GF-D8 (cell line): ENCODE data around the gene ASB14.

ENCODE experiments used
- DNase-seq: peaks from one replicate; lab custom pipeline; 2025; lab: John Stamatoyannopoulos, UW

Gene ASB14

DNA sequence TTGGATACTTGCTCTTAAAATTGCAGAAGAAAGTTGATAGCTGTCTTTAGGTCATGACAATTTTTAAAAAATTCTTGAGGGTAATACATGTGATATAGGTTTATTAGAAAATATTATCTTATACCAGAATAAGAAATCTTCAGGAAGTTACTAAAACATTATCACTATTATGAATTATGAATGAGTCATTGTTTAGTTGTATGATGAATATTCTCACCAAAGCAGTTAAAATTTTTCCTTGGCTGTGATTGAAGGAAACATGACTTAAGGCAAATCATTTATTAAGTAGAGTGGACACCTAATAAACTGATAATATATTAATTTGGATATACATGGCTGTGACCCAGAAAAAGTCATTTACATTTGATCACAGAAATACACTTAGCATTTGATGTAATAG, 34.8 kb downstream of the ASB14 start:
- no peak for DNase-seq

DNA sequence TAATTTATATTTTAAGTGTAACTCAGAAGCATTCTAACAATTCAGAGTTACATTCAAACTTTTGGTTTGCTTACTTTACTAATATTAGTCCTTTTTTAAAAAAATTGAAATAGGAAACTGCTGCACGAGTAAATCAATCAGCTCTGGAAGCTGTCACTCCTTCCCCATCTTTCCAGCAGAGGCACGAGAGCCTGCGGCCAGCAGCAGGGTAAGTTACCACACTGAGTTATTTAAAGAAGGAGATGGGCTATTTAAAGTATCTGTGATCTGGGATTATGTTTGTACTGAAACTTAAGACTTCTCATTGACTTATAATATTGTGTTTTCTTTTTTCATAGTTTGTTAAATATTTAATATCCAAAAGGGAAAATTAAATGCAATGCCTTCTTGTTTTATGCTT, 35.6 kb downstream of the ASB14 start:
- DNase-seq, result no peak

DNA sequence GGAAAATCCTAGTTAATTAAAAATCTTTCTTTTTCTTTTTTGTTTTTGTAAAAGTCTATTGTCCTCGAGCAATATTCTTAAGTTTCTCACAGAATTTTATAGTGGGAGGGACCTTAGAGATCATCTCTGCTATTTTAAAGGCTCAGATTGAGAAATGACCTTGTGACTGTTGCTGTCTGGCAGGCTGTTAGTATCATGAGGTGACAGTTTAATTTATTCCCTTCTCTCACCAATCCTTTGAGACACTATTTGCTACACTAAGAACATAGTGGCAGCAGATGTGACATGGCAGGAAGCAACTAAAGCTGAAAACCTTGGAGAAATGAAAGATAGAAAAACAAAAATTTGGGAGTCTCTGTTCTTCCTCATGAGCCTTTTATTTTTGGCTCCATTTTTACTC, 40.1 kb downstream of the ASB14 start:
- no peak for DNase-seq

DNA sequence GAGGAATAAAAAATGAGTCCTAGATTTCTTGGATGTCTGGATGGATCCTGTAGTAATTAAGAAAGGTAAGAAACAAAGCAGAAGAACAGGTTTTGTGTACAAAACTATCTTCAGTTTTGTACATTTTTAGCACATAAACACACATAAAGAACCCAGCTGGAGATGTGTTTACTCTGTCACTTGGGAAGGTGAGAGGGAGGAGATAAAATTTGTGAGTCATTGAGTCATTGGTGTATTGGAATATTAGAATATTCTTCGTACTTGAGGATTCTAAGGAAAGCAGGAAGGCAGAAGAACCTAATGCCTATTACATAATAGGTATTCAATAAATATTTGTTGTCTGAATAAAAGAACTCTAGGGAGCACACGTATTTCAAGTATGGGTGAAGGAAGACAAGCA, 47.5 kb downstream of the ASB14 start:
- no peak for DNase-seq

DNA sequence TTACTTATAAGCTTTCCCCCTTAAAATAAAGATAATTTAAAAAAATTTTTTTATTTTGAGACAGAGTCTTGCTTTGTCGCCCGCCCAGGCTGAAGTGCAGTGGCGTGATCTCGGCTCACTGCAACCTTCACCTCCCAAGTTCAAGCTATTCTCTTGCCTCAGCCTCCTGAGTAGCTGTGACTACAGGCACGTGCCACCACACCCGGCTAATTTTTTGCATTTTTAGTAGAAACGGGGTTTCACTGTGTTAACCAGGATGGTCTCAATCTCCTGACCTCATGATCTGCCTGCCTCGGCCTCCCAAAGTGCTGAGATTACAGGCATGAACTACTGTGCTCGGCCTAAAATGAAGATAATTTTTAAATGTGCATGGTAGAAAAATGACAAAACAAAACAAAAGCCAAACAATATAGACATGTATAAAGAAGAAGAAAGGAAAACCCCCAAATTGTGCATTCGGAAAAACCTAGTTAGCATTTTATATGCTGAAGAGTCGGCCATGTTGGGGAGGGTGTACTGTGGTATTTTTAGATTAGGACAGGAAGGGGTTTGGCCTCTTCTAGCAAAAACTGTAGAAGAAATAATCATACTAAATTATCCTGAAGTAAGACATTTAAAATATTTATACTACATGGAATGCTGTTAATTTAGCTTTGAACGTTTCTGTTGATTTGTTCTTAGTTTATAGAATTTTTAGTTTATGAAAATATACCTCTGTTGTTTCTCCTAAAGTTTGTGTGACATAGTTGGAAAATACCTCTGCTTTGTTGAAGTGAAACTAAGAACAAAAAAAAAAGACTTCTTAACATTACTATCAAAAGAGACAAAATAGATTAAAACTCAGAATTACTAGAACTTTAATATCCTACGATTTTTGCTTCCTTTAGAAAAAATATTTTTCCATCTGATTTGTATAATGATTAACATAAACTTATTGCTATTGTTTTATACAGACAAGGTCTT, 57.6 kb downstream of the ASB14 start:
- no peak for DNase-seq

DNA sequence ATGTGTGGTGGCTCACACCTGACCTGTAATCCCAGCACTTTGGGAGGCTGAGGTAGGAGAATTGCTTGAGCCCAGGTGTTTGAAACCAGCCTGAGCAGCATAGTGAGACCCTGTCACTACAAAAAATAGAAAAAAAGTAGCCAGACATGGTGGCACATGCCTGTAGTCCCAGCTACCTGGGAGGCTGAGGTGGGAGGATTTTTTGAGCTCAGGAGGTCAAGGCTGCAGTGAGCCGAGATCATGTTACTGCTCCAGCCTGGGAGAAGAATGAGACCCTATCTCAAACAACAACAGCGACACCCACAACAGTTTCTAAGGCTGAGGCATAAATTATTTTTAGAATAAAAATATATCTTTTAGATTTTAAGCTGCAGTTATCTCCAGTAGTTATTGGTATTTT, 58.7 kb downstream of the ASB14 start:
- no peak for DNase-seq

DNA sequence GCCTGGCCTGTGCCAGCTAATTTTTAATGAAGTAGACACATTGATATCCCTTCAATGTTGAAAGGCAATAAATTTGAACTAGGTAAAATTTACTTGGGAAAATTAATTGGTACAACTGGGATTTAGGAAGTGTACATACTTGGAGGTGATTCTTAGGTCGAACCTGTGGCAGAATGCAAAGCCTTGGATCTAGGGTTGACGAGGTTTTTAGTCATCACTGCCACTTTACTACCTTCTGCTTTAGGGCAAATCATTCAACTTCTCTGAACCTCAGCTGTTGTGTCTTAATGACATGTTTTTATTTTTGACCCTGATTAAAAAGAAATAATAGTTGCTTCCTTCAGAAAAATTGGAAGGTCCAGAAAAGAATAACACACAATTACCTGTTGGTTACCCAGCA, 62.5 kb downstream of the ASB14 start:
- no peak for DNase-seq

DNA sequence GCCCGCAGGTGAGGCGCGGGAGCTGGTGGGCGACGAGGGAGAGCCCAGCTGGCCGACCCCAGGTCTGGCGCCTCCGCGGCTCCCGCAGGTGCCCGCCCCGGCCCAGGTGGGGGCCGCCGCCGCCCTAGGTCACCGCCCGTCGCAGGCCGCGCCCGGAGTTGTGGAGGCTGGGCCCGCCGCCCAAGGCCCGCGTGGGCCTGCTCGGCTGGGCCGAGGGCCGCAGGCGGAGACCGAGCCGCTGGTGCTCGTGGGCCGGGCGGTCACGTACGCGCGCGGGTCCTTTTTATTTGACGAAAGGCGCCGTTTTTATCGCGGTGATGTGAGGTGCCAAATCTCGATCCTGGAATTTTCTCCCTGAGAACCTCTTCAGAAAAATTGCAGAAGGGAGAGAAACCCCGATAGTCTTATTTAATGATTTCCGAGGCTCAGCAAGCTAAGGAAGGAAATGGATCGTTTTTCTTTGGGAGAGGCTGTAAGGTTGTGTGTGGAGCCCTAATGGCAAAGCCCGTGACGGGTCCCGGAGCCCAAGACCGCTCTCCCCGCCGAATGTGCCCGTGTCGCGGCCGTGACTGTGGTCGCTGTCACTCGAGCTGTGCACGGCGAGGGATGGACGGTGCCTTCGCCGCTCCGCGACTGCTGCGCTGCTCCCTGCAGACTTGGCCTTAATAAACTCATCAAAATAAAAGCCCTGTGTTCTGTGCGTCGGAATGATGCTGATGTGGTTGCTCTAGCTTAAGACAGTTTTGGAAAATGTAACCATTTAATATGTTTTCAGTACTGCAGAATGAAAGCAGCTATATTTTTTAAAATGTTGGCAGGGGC, 64.3 kb downstream of the ASB14 start:
- DNase-seq, result no peak

DNA sequence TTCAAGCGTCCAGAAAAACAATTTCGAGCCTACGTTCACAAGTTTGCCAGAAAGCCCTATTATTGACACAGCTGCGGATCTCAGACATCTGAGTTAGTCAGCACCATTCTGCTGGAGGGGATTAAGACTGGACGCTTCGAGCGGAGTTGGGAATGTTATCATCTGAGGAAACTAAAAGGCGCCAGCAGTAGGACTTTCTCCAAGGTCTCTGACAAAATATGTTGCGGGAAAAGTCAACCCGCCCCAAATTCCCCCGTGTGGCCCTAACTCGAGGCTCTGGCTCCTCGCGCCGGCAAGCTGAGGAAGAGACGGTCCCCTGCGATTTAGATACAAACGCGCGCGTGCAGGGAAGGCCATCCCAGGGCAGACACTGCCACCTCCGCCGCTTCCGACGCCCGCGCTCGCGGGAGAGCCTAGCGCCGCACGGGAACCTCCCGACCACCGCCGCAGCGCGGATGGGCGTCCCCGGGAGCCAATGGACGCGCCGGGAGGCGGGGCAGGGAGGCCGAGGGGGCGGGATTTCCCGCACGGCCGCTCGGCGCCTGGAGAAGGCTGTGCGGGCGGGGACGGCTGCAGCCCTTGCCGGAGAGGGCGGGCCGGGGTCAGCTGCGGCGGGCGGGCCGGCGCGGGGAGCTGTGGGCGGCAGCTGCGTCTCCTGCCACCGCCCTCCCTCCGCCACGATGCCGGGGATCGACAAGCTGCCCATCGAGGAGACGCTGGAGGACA, 65.1 kb downstream of the ASB14 start, which contains the start of gene APPL1:
Gene APPL1, plus strand, starts transcription at position 526 of the 726 bp plus-strand sequence. Its CDS starts 155 bp downstream, at position 681.
- DNase-seq, result peak; percentile 83

DNA sequence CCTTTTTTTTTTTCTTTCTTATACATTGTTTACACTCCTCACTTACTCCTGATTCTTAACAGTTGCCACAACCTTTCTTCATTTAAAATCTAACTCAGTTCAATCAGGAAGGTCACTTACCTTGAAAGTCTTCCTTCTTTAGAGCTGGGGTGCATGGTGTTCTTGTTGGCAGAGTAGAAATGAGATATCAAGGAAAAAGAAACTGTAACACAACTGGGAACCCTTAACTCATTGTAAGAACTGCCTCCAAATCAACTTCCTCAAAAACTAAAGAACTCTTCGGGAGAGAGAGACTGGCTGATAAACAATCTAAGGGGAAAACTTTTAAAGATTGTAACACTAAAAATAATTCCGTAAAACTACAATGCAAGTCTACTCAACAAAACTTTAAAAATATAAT, 66.3 kb downstream of the ASB14 start:
- peak; percentile 47 for DNase-seq

DNA sequence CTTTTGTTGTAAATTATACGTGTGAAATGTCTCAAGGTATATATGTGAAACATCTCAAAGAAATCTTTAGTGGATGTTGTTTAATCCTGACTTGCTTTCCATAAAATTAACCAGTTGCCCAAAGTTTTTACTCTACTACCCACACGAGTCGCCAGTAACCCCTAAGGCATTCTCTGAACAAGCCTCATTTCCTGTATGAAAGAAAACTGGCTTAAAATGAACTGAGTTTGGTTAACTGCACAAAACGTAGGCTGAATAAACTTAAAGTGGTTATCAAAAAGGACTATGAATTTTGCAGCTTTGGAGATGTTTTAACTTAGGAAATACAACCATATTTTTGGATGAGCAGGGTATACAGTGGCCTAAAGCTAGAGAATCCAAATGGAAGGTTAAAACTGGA, 67.6 kb downstream of the ASB14 start:
- DNase-seq, result no peak

DNA sequence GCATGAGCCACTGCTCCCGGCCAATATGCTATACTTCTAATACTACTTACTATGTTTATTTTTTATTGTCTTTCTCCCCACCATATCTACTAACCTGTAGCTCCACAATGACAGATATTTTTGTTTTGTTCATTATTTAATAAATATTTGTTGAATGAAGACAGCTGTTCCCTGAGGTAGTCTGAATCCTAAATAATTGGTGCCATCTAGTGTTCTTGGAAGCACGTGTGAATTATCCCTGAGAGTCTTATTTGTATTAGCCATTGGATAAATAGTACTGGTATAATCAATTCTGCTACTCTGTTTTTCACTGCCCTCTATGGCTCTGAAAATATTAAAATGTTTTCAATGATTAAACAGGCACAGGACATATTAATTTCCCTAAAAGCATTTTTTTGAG, 70.6 kb downstream of the ASB14 start:
- no peak for DNase-seq
